GM10266 (cell line): ENCODE measurements around the gene PYGB.

Experiments used
- DNase-seq: peaks from one replicate; pipeline ENCODE4 v3.0.0; 2012; ENCODE audit errors: extremely low spot score
- CTCF ChIP-seq: IDR thresholded peaks from 2 replicates; pipeline ENCODE4 v1.5.1; 2012; ENCODE audit warnings: mild to moderate bottlenecking, low read depth; ENCODE audit not compliant: control insufficient read depth, insufficient read depth; ENCODE audit errors: missing control alignments

The PYGB gene

GRCh38 chr20:25209911-25210310, 38.0 kb upstream of the PYGB start:
- no peak for TF ChIP-seq CTCF
- no peak for DNase-seq

GRCh38 chr20:25211273-25211672, 36.6 kb upstream of the PYGB start:
- TF ChIP-seq CTCF: no peak

GRCh38 chr20:25212242-25212641, 35.6 kb upstream of the PYGB start:
- no peak for TF ChIP-seq CTCF
- no peak for DNase-seq

More at GRCh38 chr20:25211273-25211672, 36.6 kb upstream of the PYGB start:
- no peak for DNase-seq

GRCh38 chr20:25213566-25214425, 34.1 kb upstream of the PYGB start:
- no peak for DNase-seq
- TF ChIP-seq CTCF: no peak

- TF ChIP-seq CTCF: no peak
- no peak for DNase-seq
Measured at GRCh38 chr20:25214426-25214790, 33.5 kb upstream of the PYGB start.

GRCh38 chr20:25214819-25215218, 33.1 kb upstream of the PYGB start:
- no peak for TF ChIP-seq CTCF
- no peak for DNase-seq

GRCh38 chr20:25215521-25215920, 32.4 kb upstream of the PYGB start:
- no peak for DNase-seq
- no peak for TF ChIP-seq CTCF
